Measurements from ENCODE around the gene LTF. TPM values are rescaled to one million over a fixed set of nuclear protein-coding genes. Genes with fewer than 3 reads are reported as not detected.

LTF gene
- total and polyA plus RNA-seq, 9 of the 15 experiments (the other 6 are each of a cell fraction or from before 2014, with no cell fraction given): 0.07 TPM; not detected in 8

DNA sequence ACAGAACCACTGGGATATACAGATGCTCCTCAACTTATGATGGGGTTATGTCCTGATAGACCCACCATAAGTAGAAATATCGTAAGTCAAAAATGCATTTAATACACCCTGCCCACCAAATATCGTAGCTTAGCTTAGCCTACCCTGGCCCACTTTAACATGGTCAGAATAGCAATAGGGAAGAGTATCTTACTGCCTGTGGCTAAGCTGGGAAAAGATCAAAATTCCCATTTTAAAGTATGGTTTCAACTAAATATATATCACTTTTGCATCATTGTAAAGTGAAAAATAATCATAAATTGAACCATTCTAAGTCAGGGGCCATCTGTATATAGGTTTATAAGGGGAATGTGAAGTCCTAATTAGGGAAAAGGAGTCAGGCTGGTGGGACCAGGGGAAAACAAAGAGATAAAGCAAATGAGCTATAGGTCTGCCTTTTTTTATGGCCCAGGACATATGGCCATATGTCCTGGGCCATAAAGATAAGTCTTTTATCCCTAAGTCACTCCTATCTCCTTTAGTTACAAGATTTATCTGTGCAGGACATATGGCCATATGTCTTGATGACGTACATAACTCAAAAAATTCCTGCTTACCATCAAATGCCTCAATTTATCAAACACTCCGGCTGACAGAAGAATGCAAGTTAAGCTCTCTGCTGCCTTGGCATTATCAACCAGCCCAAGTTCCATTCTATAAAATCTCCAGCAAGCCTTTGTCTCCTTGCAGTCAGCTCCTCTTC lies 44.3 kb upstream of the LTF start (continued):
- TF ChIP-seq KLF1 (tag; IDR thresholded peaks at IDR 0.05) (no peak), FOXA3 (CRISPR knock-in tag; conservative IDR thresholded peaks at IDR 0.05 in 1 of 2, IDR thresholded peaks at IDR 0.05 in 1 of 2) (0 out of 4 replicates have a peak, but pooled peaks of 1 of the 2 experiments have one; percentile 5), HEY1 (CRISPR knock-in tag; IDR thresholded peaks at IDR 0.05; ENCODE audit: borderline replicate concordance) (peak; percentile 91), NCOA4 (IDR thresholded peaks at IDR 0.05; ENCODE audit: partially characterized antibody) (peak; percentile 96), ZNF174 (CRISPR knock-in tag; IDR thresholded peaks at IDR 0.05) (no peak), CEBPZ (IDR thresholded peaks at IDR 0.05; ENCODE audit: borderline replicate concordance, low read depth, low read length) (no peak), PATZ1 (CRISPR knock-in tag; IDR thresholded peaks at IDR 0.05; ENCODE audit: borderline replicate concordance) (no peak), HNRNPL (IDR thresholded peaks at IDR 0.05; ENCODE audit: low read depth, low read length) (no peak), MXI1 (IDR thresholded peaks at IDR 0.05; ENCODE audit: low read depth, low read length) (peak; percentile 84; the same call in 1 of the 2 replicates), TAF15 (IDR thresholded peaks at IDR 0.05; ENCODE audit: low read depth, low read length) (no peak), NBN (IDR thresholded peaks at IDR 0.05; ENCODE audit: low read depth) (peak; percentile 99), GATAD2A (IDR thresholded peaks at IDR 0.05) (peak; percentile 69; the same call in 1 of the 2 replicates), TRIM25 (IDR thresholded peaks at IDR 0.05; ENCODE audit: borderline replicate concordance) (0 out of 2 replicates have a peak, but pooled peaks have one; percentile 82), SREBF2 (CRISPR knock-in tag; IDR thresholded peaks at IDR 0.05) (no peak), TSHZ1 (CRISPR knock-in tag; IDR thresholded peaks at IDR 0.05) (peak; percentile 81), ZFP1 (CRISPR knock-in tag; IDR thresholded peaks at IDR 0.05) (0 out of 2 replicates have a peak, but pooled peaks have one; percentile 2)

All from K562 (cell line).